ENCODE data around the gene FAM98C.

- TF ChIP-seq CTCF (IDR thresholded peaks at IDR 0.05; ENCODE audit: borderline replicate concordance, extremely low read depth, low read length, poor library complexity, severe bottlenecking) (no peak), EZH2 (IDR thresholded peaks at IDR 0.05; ENCODE audit: borderline replicate concordance, low read depth, low read length, severe bottlenecking) (no peak)
These were observed 48.7 kb downstream of the FAM98C start for GRCh38 chr19:38451629-38452028.
